Glutamatergic neuron (in vitro differentiated cells): Measurements from ENCODE around the gene PPP2R2D. TPM values are rescaled to one million over a fixed set of nuclear protein-coding genes. Genes with fewer than 3 reads are reported as not detected.

Experiments used
- DNase-seq: peaks from one replicate; pipeline ENCODE4 v3.0.0; 2022
- H3K27ac Mint-ChIP-seq: one replicate; pipeline ENCODE4 v1.8.0; 2020; ENCODE audit warnings: mild to moderate bottlenecking, mixed read lengths, inconsistent platforms; ENCODE audit not compliant: unreplicated experiment
- H3K27me3 Mint-ChIP-seq: one replicate; pipeline ENCODE4 v1.8.0; 2020; ENCODE audit warnings: mild to moderate bottlenecking, moderate library complexity, mixed read lengths, inconsistent platforms; ENCODE audit not compliant: unreplicated experiment
- H3K36me3 Mint-ChIP-seq: one replicate; pipeline ENCODE4 v1.8.0; 2020; ENCODE audit warnings: mild to moderate bottlenecking, mixed read lengths, inconsistent platforms; ENCODE audit not compliant: unreplicated experiment
- H3K4me1 Mint-ChIP-seq: one replicate; pipeline ENCODE4 v1.8.0; 2020; ENCODE audit warnings: mild to moderate bottlenecking, low read depth, mixed read lengths, inconsistent platforms; ENCODE audit not compliant: unreplicated experiment
- H3K4me3 Mint-ChIP-seq: one replicate; pipeline ENCODE4 v1.8.0; 2020; ENCODE audit warnings: mild to moderate bottlenecking, mixed read lengths, inconsistent platforms; ENCODE audit not compliant: unreplicated experiment
- H3K9me3 Mint-ChIP-seq: one replicate; pipeline ENCODE4 v1.8.0; 2020; ENCODE audit warnings: mild to moderate bottlenecking, moderate library complexity, mixed read lengths, inconsistent platforms; ENCODE audit not compliant: unreplicated experiment
- total RNA-seq: library from RNA; stranded (reverse); fragmentation: NEBNext Ultra II Directional; extraction: Animal tissue kit (Norgen Biotek cat#: 25700); gene quantifications from one replicate; pipeline ENCODE4 v1.2.1, GENCODE V29; 2021; ENCODE audit not compliant: unreplicated experiment
- TF ChIP-seq, protein P1 (sequence below): fragments of 200-600 bp; sonication (generic); IDR thresholded peaks from one replicate; pipeline ENCODE4 v1.5.0; 2021; ENCODE audit not compliant: partially characterized antibody, unreplicated experiment

PPP2R2D gene
- total RNA-seq, 1 donor from 2014 or later: 42.8 TPM

DNA sequence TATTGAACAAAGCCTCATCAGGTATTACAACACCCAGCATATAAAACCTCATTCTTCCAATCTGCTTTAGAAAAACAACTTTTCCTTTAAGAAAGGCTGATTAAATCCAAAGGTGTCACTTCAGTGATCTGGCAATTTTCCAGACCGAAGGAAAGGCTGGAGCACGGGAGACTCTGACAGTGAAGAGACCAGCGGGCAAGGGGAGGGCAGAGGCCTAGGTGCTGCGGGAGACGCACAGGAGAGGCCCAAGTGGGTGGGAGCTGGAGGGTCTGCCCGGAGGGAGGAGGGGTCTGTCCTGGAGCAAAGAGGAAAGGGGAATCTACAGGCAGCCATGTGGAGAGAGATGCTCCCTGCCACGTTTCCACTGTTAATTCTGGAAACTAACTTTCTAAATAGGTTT, 24.3 kb upstream of the PPP2R2D start:
- TF ChIP-seq, protein P1, sequence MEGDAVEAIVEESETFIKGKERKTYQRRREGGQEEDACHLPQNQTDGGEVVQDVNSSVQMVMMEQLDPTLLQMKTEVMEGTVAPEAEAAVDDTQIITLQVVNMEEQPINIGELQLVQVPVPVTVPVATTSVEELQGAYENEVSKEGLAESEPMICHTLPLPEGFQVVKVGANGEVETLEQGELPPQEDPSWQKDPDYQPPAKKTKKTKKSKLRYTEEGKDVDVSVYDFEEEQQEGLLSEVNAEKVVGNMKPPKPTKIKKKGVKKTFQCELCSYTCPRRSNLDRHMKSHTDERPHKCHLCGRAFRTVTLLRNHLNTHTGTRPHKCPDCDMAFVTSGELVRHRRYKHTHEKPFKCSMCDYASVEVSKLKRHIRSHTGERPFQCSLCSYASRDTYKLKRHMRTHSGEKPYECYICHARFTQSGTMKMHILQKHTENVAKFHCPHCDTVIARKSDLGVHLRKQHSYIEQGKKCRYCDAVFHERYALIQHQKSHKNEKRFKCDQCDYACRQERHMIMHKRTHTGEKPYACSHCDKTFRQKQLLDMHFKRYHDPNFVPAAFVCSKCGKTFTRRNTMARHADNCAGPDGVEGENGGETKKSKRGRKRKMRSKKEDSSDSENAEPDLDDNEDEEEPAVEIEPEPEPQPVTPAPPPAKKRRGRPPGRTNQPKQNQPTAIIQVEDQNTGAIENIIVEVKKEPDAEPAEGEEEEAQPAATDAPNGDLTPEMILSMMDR: no peak
- no peak for DNase-seq
- Mint-ChIP-seq H3K27me3 (peaks cover 2% of the 10 kb centered on the region), H3K27ac (no peak overlapping the region), H3K9me3 (peaks cover 11% of the 10 kb centered on the region), H3K4me1 (peaks cover 7% of the 10 kb centered on the region), H3K36me3 (no peaks in the 10 kb centered on the region), H3K4me3 (no peak overlapping the region)

DNA sequence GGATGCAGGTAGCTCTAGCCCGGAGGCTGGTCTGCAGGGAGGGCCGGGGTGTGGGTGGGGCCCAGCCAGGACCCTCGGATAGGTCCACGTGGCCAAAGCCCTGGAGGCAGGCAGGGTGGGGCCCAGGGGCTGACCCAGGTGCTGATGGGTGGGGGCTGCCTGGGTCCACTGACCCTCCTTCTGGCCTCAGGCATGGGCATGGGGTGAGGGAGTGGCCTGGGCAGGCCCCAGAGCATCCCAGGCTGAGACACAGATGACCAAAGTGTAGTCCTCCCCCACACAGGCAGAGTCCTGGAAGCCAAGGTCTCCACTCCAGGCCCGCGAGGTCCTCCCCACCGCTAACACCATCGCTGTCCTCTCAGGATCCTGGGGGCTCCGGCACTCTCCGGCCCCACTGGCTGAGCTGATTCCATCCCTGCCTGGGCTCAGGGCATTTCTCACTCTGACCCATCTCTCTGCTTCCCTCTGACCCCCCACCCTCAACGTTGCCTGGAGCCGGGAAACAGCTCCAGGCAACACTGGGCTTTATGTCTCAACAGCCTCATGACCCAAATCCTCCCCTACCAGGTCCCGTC, 20.7 kb upstream of the PPP2R2D start:
- H3K36me3 Mint-ChIP-seq: no peaks in the 10 kb centered on the region
- no peak overlapping the region for H3K4me3 Mint-ChIP-seq
- no peak overlapping the region for H3K27ac Mint-ChIP-seq
- H3K27me3 Mint-ChIP-seq: peaks cover 4% of the 10 kb centered on the region
- H3K9me3 Mint-ChIP-seq: peaks cover 5% of the 10 kb centered on the region
- TF ChIP-seq, protein P1: no peak
- no peak for DNase-seq
- H3K4me1 Mint-ChIP-seq: peaks cover 2% of the 10 kb centered on the region

DNA sequence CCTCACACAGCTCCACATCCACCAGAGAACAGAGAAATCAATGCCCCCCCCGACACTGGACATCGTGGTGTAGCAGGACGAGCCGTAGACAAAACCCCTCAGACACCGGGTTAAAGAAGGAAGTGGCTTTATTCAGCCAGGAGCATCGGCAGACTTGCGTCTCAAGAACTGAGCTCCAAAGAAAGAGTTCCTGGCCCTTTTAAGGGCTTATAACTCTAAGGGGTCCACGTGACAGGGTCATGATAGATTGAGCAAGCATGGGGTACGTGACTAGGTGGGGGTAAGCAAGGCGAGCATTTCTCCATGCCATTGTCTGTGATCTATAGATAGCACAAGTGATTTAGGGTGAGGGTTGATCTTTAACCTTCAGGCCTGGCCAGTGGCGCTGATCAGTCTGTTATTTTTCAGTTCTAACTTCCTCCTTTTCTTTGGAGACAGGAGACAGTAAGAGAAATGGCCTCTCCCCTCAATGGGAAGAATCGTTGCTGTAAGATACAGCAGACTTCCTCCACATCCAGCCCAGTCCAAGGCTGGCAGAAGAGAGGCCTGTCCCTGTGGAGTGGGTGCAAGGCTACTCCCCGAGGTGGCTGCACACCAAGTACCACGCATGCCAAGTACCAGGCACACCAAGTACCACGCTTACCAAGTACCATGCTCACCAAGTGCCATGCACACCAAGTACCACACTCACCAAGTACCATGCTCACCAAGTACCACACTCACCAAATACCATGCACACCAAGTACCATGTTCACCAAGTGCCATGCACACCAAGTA, 19.5 kb upstream of the PPP2R2D start:
- no peak overlapping the region for H3K27ac Mint-ChIP-seq
- peaks cover 5% of the 10 kb centered on the region for H3K27me3 Mint-ChIP-seq
- no peaks in the 10 kb centered on the region for H3K36me3 Mint-ChIP-seq
- H3K4me3 Mint-ChIP-seq: no peak overlapping the region
- TF ChIP-seq, protein P1: no peak
- no peak for DNase-seq
- peaks cover 4% of the 10 kb centered on the region for H3K4me1 Mint-ChIP-seq
- peaks cover 6% of the 10 kb centered on the region for H3K9me3 Mint-ChIP-seq

DNA sequence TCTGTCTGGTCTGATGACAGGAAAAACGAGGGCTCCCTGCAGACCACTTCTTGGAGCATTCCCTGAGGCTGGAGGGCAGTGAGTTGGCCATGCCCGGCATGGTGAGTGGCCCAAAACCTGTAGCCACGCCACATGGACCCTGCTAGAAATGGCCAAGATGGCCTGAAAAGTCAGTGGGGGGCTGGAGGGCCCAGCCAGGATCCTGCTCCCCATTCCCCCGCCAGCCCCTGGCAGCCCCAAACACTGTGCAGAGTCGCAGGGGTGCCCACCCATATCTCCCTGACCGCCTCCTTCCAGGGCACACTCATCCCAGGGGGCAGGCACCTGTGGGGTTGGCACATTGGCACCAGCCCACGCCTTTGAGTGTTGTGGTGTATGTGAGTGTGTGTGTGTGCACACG, 18.7 kb upstream of the PPP2R2D start:
- Mint-ChIP-seq H3K27ac (no peak overlapping the region), H3K4me1 (peaks cover 2% of the 10 kb centered on the region), H3K4me3 (no peak overlapping the region), H3K27me3 (peaks cover 5% of the 10 kb centered on the region), H3K9me3 (peaks cover 6% of the 10 kb centered on the region), H3K36me3 (no peaks in the 10 kb centered on the region)
- no peak for DNase-seq
- TF ChIP-seq, protein P1: no peak
